Measurements from ENCODE around the gene GRAP2. TPM values are rescaled to one million over a fixed set of nuclear protein-coding genes. Genes with fewer than 3 reads are reported as not detected.

GRAP2 gene
- total and polyA plus RNA-seq, 2 of the 8 experiments (the other 6 are each of a cell fraction or from before 2014, with no cell fraction given): 0.08 TPM; not detected in 1

- 88% methylated on average over 8 of the region's 8 CpGs; no CpG with 5 or more reads in 1 of the 2 experiments for WGBS, 2 experiments (ENCODE audit: extremely low coverage in 1 of 2, insufficient coverage in 1 of 2, insufficient read length in 1 of 2, insufficient replicate concordance in 2 of 2, low coverage in 1 of 2, low lambda C conversion rate in 2 of 2, missing lambda C conversion rate in 1 of 2)
- Histone ChIP-seq H3K4ac (replicated peaks; ENCODE audit: insufficient read length, low read depth, low read length) (no peak overlapping the region), H2AFZ (ENCODE audit: low read length) (no peak overlapping the region), H2BK20ac (ENCODE audit: low read length) (no peak overlapping the region), H3K9ac (replicated peaks in 1 of 4; ENCODE audit: extremely low read depth in 1 of 4, low read depth in 3 of 4, low read length in 3 of 4) (no peak overlapping the region), H3K23me2 (ENCODE audit: low read depth, low read length) (no peaks in the 10 kb centered on the region), H3K4me3 (ENCODE audit: extremely low read depth in 1 of 4, insufficient read depth in 2 of 4, low read depth in 3 of 4, low read length in 4 of 4) (no peak overlapping the region), H3K27ac (ENCODE audit: low read depth, low read length) (no peak overlapping the region), H3K27me3 (replicated peaks in 1 of 4; ENCODE audit: control insufficient read depth in 3 of 4, extremely low read depth in 1 of 4, insufficient read depth in 3 of 4, low read length in 3 of 4) (no peaks in the 10 kb centered on the region; a peak in 1 of 7 replicates), H2AK5ac (ENCODE audit: low read depth, low read length) (no peak overlapping the region), H4K8ac (ENCODE audit: extremely low read depth, insufficient read depth, low read length) (no peak overlapping the region), H4K91ac (replicated peaks; ENCODE audit: insufficient read length, low read length) (no peak overlapping the region), H3K79me2 (ENCODE audit: control insufficient read depth in 1 of 2, insufficient read depth in 2 of 2, low read length in 2 of 2) (no peaks in the 10 kb centered on the region), H3K4me1 (replicated peaks in 1 of 4; ENCODE audit: control insufficient read depth in 3 of 4, insufficient read depth in 4 of 4, low read length in 3 of 4) (peaks cover 3 to 10% (median 6%) of the 10 kb centered on the region in 4 experiments; a peak in 5 of 7 replicates), H3K56ac (replicated peaks; ENCODE audit: insufficient read length, low read depth, low read length) (no peak overlapping the region), H3K9me3 (ENCODE audit: insufficient read depth in 2 of 2, low read depth in 1 of 2, low read length in 1 of 2) (no peaks in the 10 kb centered on the region), H3K18ac (ENCODE audit: extremely low read depth, low read length) (no peak overlapping the region), H2BK12ac (ENCODE audit: low read depth, low read length) (no peak overlapping the region), H4K5ac (ENCODE audit: insufficient read length, low read depth, low read length) (no peak overlapping the region), H3K36me3 (ENCODE audit: control insufficient read depth in 2 of 4, insufficient read depth in 4 of 4, low read length in 3 of 4) (no peaks in the 10 kb centered on the region), H3K23ac (ENCODE audit: insufficient read length) (no peak overlapping the region), H3K79me1 (ENCODE audit: low read depth, low read length) (no peaks in the 10 kb centered on the region), H2BK5ac (ENCODE audit: low read depth, low read length) (no peak overlapping the region), H4K20me1 (replicated peaks in 1 of 2; ENCODE audit: control insufficient read depth in 1 of 2, insufficient read depth in 2 of 2, low read length in 2 of 2) (no peaks in the 10 kb centered on the region), H3K14ac (ENCODE audit: insufficient read length) (no peak overlapping the region), H2BK15ac (ENCODE audit: low read length) (no peak overlapping the region), H3K4me2 (ENCODE audit: insufficient read depth in 1 of 2, low read depth in 2 of 2, low read length in 2 of 2) (no peak overlapping the region), H2BK120ac (replicated peaks; ENCODE audit: low read depth, low read length) (no peak overlapping the region)
- no peak for TF ChIP-seq CBX5 (IDR thresholded peaks at IDR 0.05; ENCODE audit: low read depth, low read length)
- no peak for TF ChIP-seq EGR1 (IDR thresholded peaks at IDR 0.05; ENCODE audit: borderline replicate concordance, low read depth, low read length)
- no peak for TF ChIP-seq POLR2AphosphoS5 (IDR thresholded peaks at IDR 0.05; ENCODE audit: low read depth, low read length)
- TF ChIP-seq EZH2 (IDR thresholded peaks at IDR 0.05; ENCODE audit: low read depth, low read length, severe bottlenecking): no peak
- FAIRE-seq (no peak), DNase-seq (ENCODE audit: low read depth in 1 of 2, low spot score in 2 of 2) (no peak)
- POLR2A ChIA-PET (ENCODE audit: partially characterized antibody): no interaction called here
- CTCF ChIA-PET (ENCODE audit: partially characterized antibody): interaction anchor here (0.7 to 3.2 kb wide), 5 partner anchors 17 to 85 kb away, joined by 4 to 20 read pairs (median 5); no protein-coding TSS in a partner anchor
Observed at GRCh38 chr22:39949964-39950737, 49.3 kb downstream of the GRAP2 start.

All from H1 (cell line).